GM10847 (cell line): ENCODE results near the gene INO80C.

Source experiments
- POLR2A ChIP-seq: IDR thresholded peaks from 2 replicates; pipeline ENCODE4 v1.6.1; 2011; ENCODE audit not compliant: insufficient read length; ENCODE audit errors: extremely low read depth

Gene INO80C

GRCh38 chr18:35477497-35477896 lies 20.3 kb downstream of the INO80C start:
- TF ChIP-seq POLR2A = no peak

DNA sequence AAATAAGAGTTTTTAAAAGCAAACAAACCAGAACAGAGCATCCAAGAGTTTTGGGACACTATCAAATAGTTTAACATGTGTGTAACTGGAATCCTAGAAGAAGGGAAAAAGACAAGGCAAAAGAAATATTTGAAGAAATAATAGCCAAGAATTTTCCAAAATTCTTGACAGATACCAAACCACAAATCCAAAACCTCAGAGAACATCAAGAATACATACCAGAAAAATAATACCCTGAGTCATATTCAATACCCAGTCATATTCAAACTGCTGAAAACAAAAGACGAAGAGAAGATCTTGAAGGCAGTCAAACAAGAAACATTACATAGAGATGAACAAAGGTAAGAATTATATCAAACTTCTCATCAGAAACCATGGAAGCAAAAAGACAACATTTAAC lies 22.9 kb downstream of the INO80C start:
- no peak for TF ChIP-seq POLR2A

DNA sequence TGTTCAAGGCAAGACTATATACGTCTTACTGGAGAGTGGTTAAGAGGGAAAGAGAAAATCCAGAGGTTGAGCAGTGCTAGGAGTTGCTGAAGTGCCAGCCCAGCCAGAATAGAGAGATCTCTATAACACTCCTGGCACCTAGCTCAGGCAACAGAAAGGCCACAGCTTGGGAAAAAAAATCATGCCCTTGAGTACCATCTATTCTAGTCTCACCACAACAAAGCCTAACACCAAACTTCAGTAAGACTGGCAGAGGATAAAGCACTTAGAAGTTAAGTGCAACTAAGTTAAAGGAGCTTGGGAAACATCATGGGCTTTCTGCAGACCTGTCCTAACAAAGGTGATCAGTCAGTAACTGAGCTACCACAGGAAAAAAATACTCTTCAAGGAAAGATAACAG lies 24.2 kb downstream of the INO80C start:
- no peak for TF ChIP-seq POLR2A

GRCh38 chr18:35470435-35470834 lies 27.3 kb downstream of the INO80C start:
- TF ChIP-seq POLR2A = no peak

DNA sequence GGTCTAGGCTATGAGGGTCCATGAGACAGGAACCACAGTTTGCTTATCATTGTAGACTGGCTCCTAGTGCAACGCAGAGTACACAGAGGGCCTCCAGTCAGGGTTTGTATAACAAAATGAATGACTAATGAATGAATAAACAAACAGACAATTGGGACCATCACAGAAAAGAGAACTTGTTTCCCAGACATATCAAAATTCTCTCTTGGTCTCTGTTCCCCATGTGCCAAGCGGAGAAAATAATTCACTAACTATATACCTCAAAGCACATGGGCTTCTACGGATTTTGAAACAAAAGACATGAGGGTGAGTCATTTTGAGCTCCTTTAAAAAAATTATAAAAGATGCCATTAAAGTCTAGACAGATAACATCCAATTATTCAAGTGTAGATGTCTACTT lies 28.0 kb downstream of the INO80C start:
- TF ChIP-seq POLR2A = no peak

GRCh38 chr18:35468711-35469110 lies 29.0 kb downstream of the INO80C start:
- no peak for TF ChIP-seq POLR2A

DNA sequence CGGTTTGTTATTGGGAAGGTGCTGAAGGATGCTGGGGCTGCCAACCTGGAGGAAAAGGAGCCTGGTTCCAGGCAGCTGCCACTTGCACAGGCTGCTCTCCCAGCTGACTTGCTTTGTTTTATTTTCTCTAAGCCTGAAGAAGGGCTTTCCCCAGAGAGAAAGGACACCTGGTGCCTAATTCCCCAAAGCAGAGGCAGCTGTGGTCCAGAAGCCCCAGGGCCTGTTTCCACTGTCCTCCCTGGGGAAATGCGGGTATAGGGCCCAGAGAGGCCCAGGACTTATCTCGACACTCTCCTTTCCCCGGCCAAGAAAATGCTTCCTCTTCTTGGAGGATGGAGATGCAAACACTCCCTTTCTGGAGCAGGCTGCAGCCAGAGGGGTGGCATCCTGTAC lies 30.1 kb downstream of the INO80C start:
- TF ChIP-seq POLR2A = no peak

DNA sequence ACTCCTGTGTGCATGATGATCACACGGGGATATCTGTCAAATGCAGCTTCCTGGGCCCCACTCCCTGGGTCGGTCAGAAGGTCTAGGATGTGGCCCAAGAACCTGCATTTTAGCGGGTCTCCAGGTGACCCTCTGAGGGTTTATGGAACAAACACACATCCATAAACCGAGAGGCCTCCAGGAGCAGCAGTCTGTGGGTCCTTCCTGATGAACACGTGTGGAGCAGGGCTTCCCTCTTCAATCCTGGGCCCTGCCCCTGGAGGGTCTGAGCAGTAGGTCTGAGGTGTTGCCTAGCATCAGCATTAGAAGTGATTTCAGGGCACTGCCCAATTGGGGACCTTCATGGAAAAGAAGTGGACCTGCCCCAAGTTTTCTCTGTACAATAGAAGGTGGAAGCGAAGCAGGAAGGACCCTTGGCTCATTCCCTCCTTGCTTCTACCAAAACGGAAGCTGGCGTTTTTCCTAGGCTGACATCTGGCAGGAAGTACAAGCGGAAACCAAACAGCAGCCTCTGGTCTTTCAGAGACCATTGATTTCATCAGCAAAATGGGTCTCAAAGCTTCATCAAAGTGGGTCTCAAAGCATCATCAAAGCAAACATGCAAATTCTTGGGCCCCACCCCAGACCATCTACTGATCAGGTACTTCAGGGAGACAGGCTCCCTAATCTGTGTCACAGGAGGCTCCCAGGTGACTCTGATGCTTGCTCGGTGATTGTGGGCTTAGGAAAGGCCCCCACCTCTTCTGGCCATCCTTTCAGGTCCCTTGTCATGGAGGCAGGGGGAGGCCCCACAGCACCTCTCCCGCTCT lies 30.7 kb downstream of the INO80C start:
- TF ChIP-seq POLR2A = no peak

GRCh38 chr18:35466334-35466733 lies 31.4 kb downstream of the INO80C start:
- no peak for TF ChIP-seq POLR2A

DNA sequence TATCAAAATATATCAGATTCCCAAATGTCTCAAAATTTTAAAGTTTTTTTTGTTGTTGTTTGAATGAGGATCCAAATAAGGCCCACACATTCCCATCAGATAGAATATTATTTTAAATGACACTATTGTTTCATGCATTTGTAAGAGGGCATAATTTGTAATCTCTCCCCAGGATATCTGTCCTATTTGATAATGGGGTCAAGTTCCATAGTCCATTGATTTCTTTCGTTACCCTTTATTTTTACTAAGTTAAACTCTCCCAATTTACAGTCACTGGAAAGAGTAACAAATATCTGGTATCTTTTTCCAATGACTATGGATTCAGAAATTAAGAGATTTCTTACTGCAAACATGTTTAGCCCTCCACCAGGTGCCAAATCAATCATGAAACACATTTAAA lies 32.4 kb downstream of the INO80C start:
- no peak for TF ChIP-seq POLR2A

GRCh38 chr18:35464831-35465279 lies 32.9 kb downstream of the INO80C start:
- no peak for TF ChIP-seq POLR2A

GRCh38 chr18:35463827-35464226 lies 33.9 kb downstream of the INO80C start:
- no peak for TF ChIP-seq POLR2A

- TF ChIP-seq POLR2A = no peak
Measured at GRCh38 chr18:35463050-35463449, 34.7 kb downstream of the INO80C start.

DNA sequence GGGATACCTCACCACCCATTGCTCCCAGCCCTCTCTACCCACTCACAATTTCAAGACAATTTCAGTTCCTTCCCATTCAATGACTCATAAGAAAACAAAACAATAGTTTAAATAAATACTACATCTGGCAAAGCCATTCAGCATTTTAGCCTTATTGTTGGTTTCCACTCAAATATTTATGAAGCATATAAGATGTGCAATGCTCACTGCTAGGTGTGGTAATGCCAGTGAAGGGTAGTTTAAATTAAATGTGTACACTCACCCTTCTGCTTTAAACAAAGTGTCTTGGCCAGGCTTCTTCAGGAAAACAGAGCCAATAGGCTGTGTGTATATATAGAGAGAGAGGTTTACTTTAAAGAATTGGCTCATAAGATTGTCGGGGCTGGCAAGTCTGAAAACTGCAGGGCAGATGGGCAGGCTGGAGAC lies 37.0 kb downstream of the INO80C start:
- TF ChIP-seq POLR2A = no peak

GRCh38 chr18:35459997-35460396 lies 37.8 kb downstream of the INO80C start:
- no peak for TF ChIP-seq POLR2A

DNA sequence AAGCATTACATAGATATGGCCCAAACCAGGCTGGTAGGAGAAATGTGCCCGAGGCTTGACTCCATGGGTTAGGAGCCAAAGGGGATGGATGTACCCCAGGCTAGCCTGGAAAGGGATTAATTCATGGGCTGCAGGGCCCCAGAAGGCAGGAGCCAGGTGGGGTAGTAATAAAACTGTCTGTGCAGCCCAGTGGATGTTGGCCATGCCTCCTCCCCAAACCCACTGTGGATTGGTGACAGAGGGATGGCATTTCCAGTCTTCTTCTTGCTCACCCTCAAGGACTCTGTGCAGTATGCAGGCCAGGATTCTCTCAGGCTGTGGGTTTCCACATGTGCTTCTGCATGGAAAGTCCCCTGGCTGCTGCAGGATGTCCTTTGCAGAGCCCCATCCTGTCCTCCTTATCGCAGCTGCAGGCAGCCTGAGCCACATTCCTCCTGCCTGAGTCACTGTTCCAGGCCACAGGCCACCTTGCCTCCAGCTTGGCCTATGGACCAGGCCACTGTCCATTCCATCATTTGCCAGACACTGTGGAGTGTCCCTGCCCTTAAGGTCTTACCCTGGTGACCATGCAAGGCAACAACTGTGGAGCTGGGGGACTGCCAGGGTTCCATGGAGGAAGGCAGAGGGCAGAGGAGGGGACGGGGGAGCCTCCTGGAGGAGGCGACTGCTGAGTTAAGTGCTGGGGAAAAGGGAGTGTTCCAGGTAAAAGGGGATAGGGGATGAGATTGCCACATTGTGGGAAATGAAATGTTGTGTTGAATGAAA lies 38.9 kb downstream of the INO80C start:
- no peak for TF ChIP-seq POLR2A

DNA sequence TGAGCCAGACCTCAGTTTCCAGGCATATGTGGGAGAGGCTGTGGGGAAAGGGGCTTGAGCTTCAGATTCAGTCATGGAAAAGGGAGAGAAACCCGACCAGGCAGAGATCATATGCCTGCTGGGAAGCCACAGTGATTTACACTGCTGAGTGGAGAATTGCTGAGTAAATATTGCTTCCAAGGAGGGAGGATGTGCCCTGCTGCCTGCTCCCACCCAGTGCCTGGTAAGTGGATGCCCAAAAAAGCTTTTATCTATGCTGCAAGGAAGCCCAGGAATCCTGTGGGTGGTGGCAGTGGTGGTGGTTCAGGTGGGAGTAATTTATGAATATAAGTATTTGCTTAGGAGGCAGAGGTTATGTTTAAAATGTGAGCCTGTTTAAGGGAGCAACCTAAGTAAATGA lies 39.5 kb downstream of the INO80C start:
- no peak for TF ChIP-seq POLR2A

- no peak for TF ChIP-seq POLR2A
Measured at GRCh38 chr18:35457140-35457704, 40.5 kb downstream of the INO80C start.
